ENCODE measurements around the gene PNO1.

DNA sequence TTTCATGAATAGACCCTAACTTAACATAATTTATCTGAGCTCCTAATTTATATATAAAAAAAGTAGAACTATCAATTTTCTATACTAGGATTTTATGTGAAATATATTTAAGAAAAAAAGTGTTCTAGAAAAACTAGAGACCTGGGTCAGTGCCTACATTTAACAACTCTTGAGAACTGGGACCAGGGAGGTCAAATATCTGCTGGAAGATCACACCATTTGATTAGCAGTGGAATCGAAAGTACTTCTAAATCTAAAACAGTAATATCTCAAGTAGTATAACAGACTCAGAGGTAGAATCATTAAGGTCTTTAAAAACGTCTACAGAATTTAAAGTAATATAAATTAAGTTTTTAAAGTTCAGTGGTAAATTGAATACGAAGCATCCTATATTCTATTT lies 60.0 kb downstream of the PNO1 start:
- no peak for TF ChIP-seq POLR2A (IDR thresholded peaks at IDR 0.05)
- TF ChIP-seq, protein P1, sequence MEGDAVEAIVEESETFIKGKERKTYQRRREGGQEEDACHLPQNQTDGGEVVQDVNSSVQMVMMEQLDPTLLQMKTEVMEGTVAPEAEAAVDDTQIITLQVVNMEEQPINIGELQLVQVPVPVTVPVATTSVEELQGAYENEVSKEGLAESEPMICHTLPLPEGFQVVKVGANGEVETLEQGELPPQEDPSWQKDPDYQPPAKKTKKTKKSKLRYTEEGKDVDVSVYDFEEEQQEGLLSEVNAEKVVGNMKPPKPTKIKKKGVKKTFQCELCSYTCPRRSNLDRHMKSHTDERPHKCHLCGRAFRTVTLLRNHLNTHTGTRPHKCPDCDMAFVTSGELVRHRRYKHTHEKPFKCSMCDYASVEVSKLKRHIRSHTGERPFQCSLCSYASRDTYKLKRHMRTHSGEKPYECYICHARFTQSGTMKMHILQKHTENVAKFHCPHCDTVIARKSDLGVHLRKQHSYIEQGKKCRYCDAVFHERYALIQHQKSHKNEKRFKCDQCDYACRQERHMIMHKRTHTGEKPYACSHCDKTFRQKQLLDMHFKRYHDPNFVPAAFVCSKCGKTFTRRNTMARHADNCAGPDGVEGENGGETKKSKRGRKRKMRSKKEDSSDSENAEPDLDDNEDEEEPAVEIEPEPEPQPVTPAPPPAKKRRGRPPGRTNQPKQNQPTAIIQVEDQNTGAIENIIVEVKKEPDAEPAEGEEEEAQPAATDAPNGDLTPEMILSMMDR (IDR thresholded peaks at IDR 0.05), result no peak
